ENCODE results near the gene SUSD4. TPM values are rescaled to one million over a fixed set of nuclear protein-coding genes. Genes with fewer than 3 reads are reported as not detected.

SUSD4 gene
- total and polyA plus RNA-seq, 2 of the 4 experiments (the other 2 are of a cell fraction): 1.8 to 2.7 TPM

DNA sequence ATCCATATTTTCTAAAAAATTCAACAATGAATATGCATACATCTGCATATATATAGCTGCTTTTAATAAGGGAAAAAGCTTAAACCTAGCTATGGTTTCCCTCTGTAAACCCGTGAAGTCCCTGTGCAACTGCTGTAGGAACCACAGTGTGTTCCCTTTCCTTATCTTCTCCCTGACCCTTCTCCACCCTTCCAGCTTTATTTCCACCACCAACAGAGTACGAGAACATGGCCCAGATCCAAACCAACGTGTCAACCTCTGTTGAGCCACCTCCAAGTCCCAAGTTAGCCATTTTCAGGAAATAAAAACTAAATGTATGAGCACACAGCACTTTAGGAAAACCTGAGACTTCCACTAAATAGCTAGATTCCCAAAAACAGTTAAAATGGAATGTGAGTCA is 20.3 kb downstream of the SUSD4 start:
- H4K8ac ChIP-seq (ENCODE audit: low read depth in 2 of 2, low read length in 2 of 2): no peak overlapping the region
- H4K5ac ChIP-seq (ENCODE audit: low read depth, low read length): no peak overlapping the region
- no peak overlapping the region for H3K56ac ChIP-seq (ENCODE audit: extremely low read depth, insufficient read depth, low read length)
- POLR2A ChIA-PET (ENCODE audit: unreplicated experiment): no interaction called here
- DNase-seq: no peak
- H4K91ac ChIP-seq (ENCODE audit: insufficient read depth, low read depth, low read length): no peak overlapping the region
- H3K27me3 ChIP-seq (ENCODE audit: control insufficient read depth, insufficient read depth, low read length): peaks cover 21% of the 10 kb centered on the region
- H4K20me1 ChIP-seq (ENCODE audit: insufficient read depth, low read length): no peaks in the 10 kb centered on the region
- no peak overlapping the region for H3K4me3 ChIP-seq (ENCODE audit: insufficient read depth, low read depth, low read length)
- H2AK9ac ChIP-seq (replicated peaks; ENCODE audit: low read depth, low read length, poor library complexity): no peak overlapping the region
- no peak overlapping the region for H3K27ac ChIP-seq (ENCODE audit: insufficient read depth, low read length)
- no peak overlapping the region for H3K9ac ChIP-seq (ENCODE audit: low read depth, low read length)
- ATAC-seq (ENCODE audit: low read depth): no peak
- H3K18ac ChIP-seq (ENCODE audit: low read depth, low read length): no peak overlapping the region
- no peak overlapping the region for H2AK5ac ChIP-seq (ENCODE audit: low read depth, low read length)
- 40% methylated on average over 2 of the region's 3 CpGs; no CpG with 5 or more reads in 1 of the 2 experiments for WGBS, 2 experiments (ENCODE audit: extremely low coverage in 2 of 2, insufficient read length in 1 of 2)
- TF ChIP-seq CEBPB (IDR thresholded peaks at IDR 0.05; ENCODE audit: low read depth, low read length): no peak
- no peaks in the 10 kb centered on the region for H3K9me3 ChIP-seq (ENCODE audit: control insufficient read depth, insufficient read depth, low read length)
- no peaks in the 10 kb centered on the region for H3K9me1 ChIP-seq (ENCODE audit: insufficient read depth, low read length)
- H3K4ac ChIP-seq (ENCODE audit: low read depth, low read length): no peak overlapping the region
- no peaks in the 10 kb centered on the region for H3K36me3 ChIP-seq (ENCODE audit: control insufficient read depth, insufficient read depth, low read length)
- H3K14ac ChIP-seq (replicated peaks; ENCODE audit: low read depth, low read length): no peak overlapping the region
- CTCF ChIA-PET: no interaction called here
- in situ Hi-C loops (cut with MboI; ENCODE audit: low sequenced_read_pairs): no loop called here
- H3K4me1 ChIP-seq (ENCODE audit: control insufficient read depth, insufficient read depth, low read length): no peaks in the 10 kb centered on the region
- no peak overlapping the region for H2BK15ac ChIP-seq (ENCODE audit: low read depth, low read length)
- H2AFZ ChIP-seq (replicated peaks; ENCODE audit: low read length, poor library complexity): no peak overlapping the region
- BruUV-seq (replicated peaks): no TSS peak
- no peak overlapping the region for H2BK20ac ChIP-seq (ENCODE audit: low read depth, low read length)
- H2BK5ac ChIP-seq (ENCODE audit: low read depth, low read length, poor library complexity, severe bottlenecking): no peak overlapping the region
- intact Hi-C loops (cut with micrococcal nuclease): no loop called here
- dilution Hi-C loops (cut with HindIII; ENCODE audit: low sequenced_read_pairs, unreplicated experiment): no loop called here
- no peak overlapping the region for H2BK120ac ChIP-seq (ENCODE audit: low read depth, low read length)
- H3K4me2 ChIP-seq (ENCODE audit: low read depth, low read length): no peak overlapping the region
- no peak overlapping the region for H3K23ac ChIP-seq (ENCODE audit: low read depth, low read length)
- H3K79me1 ChIP-seq (ENCODE audit: low read depth in 1 of 2, low read length in 2 of 2): no peaks in the 10 kb centered on the region
